Natural killer cell (primary cell): ENCODE results near the gene MAN2C1. TPM values are rescaled to one million over a fixed set of nuclear protein-coding genes. Genes with fewer than 3 reads are reported as not detected.

Source experiments
- ATAC-seq, 3 donors: fragments of 150-1000 bp in 2 of 3; fragments of 200-7000 bp in 1 of 3; cut with Tn5 transposase; 1 replicate in 1 of 3; 2 replicates in 2 of 3; pipeline ENCODE4 v1.10.0; 2021; ENCODE audit warnings: mild to moderate bottlenecking in 2 of 3, moderate library complexity in 2 of 3
- DNase-seq, 2 donors: peaks; one replicate each; pipeline versions ENCODE4 v3.0.0 to v3.0.0-alpha.2; 2013 to 2021; ENCODE audit warnings: mixed read lengths in 1 of 2
- H3K27ac ChIP-seq: one replicate; pipeline ENCODE4 v1.5.1; 2013; ENCODE audit warnings: mild to moderate bottlenecking, low read length
- H3K27me3 ChIP-seq: one replicate; pipeline ENCODE4 v1.6.1; 2013; ENCODE audit warnings: low read length; ENCODE audit not compliant: control insufficient read depth, insufficient read depth
- H3K36me3 ChIP-seq: one replicate; pipeline ENCODE4 v1.6.1; 2013; ENCODE audit warnings: low read length; ENCODE audit not compliant: control insufficient read depth, insufficient read depth
- H3K4me1 ChIP-seq: one replicate; pipeline ENCODE4 v1.6.1; 2013; ENCODE audit warnings: low read length; ENCODE audit not compliant: control insufficient read depth, insufficient read depth
- H3K4me3 ChIP-seq: one replicate; pipeline ENCODE4 v1.5.1; 2013; ENCODE audit warnings: low read length
- H3K9me3 ChIP-seq: one replicate; pipeline ENCODE4 v1.6.1; 2013; ENCODE audit warnings: low read length; ENCODE audit not compliant: control insufficient read depth, insufficient read depth
- H3K27ac Mint-ChIP-seq, 2 donors: one replicate each; pipeline ENCODE4 v1.8.0; 2022; ENCODE audit warnings: mild to moderate bottlenecking in 2 of 2, mixed read lengths in 2 of 2, moderate library complexity in 1 of 2
- H3K27me3 Mint-ChIP-seq, 2 donors: one replicate each; pipeline ENCODE4 v1.8.0; 2022; ENCODE audit warnings: low read depth in 2 of 2, mixed read lengths in 2 of 2
- H3K36me3 Mint-ChIP-seq: one replicate; pipeline ENCODE4 v1.8.0; 2022; ENCODE audit warnings: mixed read lengths
- H3K4me1 Mint-ChIP-seq, 2 donors: one replicate each; pipeline ENCODE4 v1.8.0; 2022; ENCODE audit warnings: mixed read lengths in 2 of 2
- H3K4me3 Mint-ChIP-seq: one replicate; pipeline ENCODE4 v1.8.0; 2022; ENCODE audit warnings: mild to moderate bottlenecking, moderate library complexity, mixed read lengths
- H3K9me3 Mint-ChIP-seq, 2 donors: one replicate each; pipeline ENCODE4 v1.8.0; 2022; ENCODE audit warnings: mixed read lengths in 2 of 2
- WGBS: methylation state at CpG from one replicate; pipeline ENCODE4 v1.1.7; 2013; ENCODE audit warnings: missing lambda C conversion rate; ENCODE audit not compliant: insufficient coverage; 5-methylcytosine and 5-hydroxymethylcytosine counted together
- intact Hi-C: fragments of 100-400 bp; cut with micrococcal nuclease; formaldehyde crosslinking; loops from one replicate; pipeline ENCODE4 v1.14.2; 2022
- total RNA-seq, 4 donors: library from RNA; stranded (reverse); fragments of 120-200 nt in 1 of 4; gene quantifications; one replicate each; pipeline versions ENCODE4 v1.2.3 to v1.2.4, GENCODE V29; 2013 to 2022
- TF ChIP-seq, protein P1 (sequence below): fragments of 200-600 bp; IDR thresholded peaks from one replicate; pipeline ENCODE4 v1.8.0; 2022; ENCODE audit warnings: antibody characterized with exemption

Gene MAN2C1
- 100 to 1,000 TPM; 375 to 476 (median 385) TPM for total RNA-seq
- 122 TPM for total RNA-seq (2013)

DNA sequence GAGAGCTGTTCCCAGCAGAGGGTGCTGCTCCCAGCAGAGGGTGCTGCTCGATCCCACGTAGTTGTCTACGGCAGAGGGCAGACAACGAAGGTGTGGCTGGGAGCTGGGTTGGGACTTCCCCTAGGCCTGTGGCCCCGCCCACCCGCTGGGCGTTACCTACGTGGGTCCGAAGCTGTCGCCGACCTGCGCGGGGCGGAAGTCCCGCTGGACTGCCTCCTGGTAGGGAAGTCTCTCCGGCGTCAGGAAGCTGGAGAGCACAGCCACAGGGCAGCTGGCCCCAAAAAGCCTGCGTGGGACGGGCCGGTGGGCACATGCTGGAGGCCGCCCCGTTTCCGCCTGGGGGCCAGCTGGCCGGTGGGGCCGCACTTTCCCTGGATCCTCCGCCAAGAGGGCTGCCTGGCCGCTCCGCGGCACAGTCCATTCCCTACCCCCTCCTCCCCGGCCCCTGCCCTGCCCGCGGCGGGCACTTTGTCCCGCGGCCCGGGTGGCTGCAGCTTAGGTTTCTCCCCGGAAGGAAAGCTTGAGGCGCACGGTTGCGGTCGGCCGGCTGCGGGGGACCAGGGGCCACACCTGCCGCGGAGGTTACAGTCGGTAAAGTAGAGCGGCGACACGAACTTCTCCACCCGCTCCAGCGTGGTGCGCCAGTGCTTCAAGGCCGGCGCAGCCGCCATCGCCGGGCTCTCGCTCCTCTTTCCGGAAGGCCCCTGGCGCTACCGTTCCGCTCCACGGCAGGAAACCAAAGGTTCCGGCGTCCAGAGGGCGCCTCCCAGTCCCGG is at the start of gene MAN2C1:
MAN2C1 (minus strand) TSS at position 695 of the 776 bp plus-strand sequence; CDS start at position 671, 24 bp downstream.
- peak; percentile 85 to 97 for DNase-seq
- Histone ChIP-seq H3K36me3 (peaks cover 35% of the 10 kb centered on the region), H3K27me3 (no peaks in the 10 kb centered on the region), H3K4me1 (peaks cover 16% of the 10 kb centered on the region), H3K4me3 (peak within 1 kb of the TSS; percentile 57), H3K27ac (peak within 1 kb of the TSS; percentile 93), H3K9me3 (no peaks in the 10 kb centered on the region)
- Mint-ChIP-seq H3K4me3 (peak within 1 kb of the TSS; percentile 89), H3K9me3 (no peaks in the 10 kb centered on the region), H3K36me3 (no peaks in the 10 kb centered on the region), H3K4me1 (peaks cover 14 to 21% of the 10 kb centered on the region in 2 donors), H3K27me3 (no peaks in the 10 kb centered on the region), H3K27ac (peak within 1 kb of the TSS; percentile 90 to 92)
- ATAC-seq = peak; percentile 92 to 95 (median 92)
- WGBS = under 1% methylated on average over 67 of the region's 67 CpGs
- TF ChIP-seq, protein P1, sequence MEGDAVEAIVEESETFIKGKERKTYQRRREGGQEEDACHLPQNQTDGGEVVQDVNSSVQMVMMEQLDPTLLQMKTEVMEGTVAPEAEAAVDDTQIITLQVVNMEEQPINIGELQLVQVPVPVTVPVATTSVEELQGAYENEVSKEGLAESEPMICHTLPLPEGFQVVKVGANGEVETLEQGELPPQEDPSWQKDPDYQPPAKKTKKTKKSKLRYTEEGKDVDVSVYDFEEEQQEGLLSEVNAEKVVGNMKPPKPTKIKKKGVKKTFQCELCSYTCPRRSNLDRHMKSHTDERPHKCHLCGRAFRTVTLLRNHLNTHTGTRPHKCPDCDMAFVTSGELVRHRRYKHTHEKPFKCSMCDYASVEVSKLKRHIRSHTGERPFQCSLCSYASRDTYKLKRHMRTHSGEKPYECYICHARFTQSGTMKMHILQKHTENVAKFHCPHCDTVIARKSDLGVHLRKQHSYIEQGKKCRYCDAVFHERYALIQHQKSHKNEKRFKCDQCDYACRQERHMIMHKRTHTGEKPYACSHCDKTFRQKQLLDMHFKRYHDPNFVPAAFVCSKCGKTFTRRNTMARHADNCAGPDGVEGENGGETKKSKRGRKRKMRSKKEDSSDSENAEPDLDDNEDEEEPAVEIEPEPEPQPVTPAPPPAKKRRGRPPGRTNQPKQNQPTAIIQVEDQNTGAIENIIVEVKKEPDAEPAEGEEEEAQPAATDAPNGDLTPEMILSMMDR = peak; percentile 14
- intact Hi-C loops = loop anchor here (1.0 to 10.0 kb wide), 3 partner anchors 18 to 277 kb away; partner anchors contain the start of genes IMP3 and SNX33

DNA sequence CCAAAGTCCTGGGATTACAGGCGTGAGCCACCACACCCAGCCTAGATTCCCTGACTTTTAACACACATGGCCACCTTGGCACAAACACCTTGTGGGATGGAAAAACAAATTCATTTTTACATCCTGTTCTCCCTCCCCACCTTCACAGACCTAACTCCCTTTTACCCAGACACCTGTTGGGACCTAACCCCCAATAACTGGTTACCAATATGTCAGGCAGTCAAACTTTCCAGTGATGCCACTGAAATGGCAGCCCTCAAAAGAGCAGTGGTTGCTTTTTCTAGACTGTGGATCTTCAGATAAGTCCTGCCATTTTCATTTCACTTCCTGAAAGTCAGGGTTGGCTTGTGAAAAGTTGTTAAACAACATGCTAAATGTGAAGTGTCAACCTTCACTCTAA is 48.2 kb upstream of the MAN2C1 start:
- no peaks in the 10 kb centered on the region for H3K4me1 ChIP-seq
- Mint-ChIP-seq H3K4me3 (no peak overlapping the region), H3K4me1 (peaks cover under 1 to 19% of the 10 kb centered on the region in 2 donors), H3K9me3 (no peaks in the 10 kb centered on the region), H3K27ac (peak overlapping the region; percentile 13 to 48), H3K27me3 (no peaks in the 10 kb centered on the region), H3K36me3 (peaks cover 13% of the 10 kb centered on the region)
- no peak for ATAC-seq
- H3K4me3 ChIP-seq = no peak overlapping the region
- H3K27me3 ChIP-seq = no peaks in the 10 kb centered on the region
- intact Hi-C loops = no loop called here
- 90% methylated on average over 1 of the region's 1 CpG for WGBS
- TF ChIP-seq, protein P1 = no peak
- DNase-seq = no peak
- no peaks in the 10 kb centered on the region for H3K9me3 ChIP-seq
- H3K36me3 ChIP-seq = peaks cover 48% of the 10 kb centered on the region
- no peak overlapping the region for H3K27ac ChIP-seq

DNA sequence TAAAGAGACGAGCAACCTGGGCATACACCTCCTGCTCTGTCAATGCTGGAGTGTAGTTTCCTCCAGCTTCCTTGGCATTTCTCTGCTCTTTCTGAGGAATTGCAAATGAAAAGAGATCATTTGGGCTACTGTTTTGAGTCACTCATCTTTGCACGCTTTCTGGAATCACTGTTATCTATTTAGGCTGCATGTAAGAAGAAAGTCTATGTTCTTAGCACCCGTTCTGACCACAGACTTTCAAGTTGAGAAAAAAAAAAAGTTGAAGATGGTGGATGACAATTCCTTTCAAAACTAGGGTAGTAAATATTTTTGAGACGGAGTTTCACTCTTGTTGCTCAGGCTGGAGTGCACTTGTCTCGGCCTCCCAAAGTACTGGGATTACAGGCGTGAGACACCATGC is 41.8 kb upstream of the MAN2C1 start:
- Mint-ChIP-seq H3K27me3 (no peaks in the 10 kb centered on the region), H3K27ac (no peak overlapping the region), H3K36me3 (peaks cover 36% of the 10 kb centered on the region), H3K4me3 (no peak overlapping the region), H3K4me1 (peaks cover 5 to 21% of the 10 kb centered on the region in 2 donors), H3K9me3 (no peaks in the 10 kb centered on the region)
- Histone ChIP-seq H3K4me3 (no peak overlapping the region), H3K36me3 (peaks cover 73% of the 10 kb centered on the region), H3K27ac (no peak overlapping the region), H3K9me3 (no peaks in the 10 kb centered on the region), H3K27me3 (no peaks in the 10 kb centered on the region), H3K4me1 (no peaks in the 10 kb centered on the region)
- ATAC-seq (no peak), DNase-seq (no peak)
- TF ChIP-seq, protein P1 = no peak
- WGBS = 86% methylated on average over 6 of the region's 6 CpGs
- intact Hi-C loops = no loop called here
